SK-MEL-5 (cell line): ENCODE results near the gene SHOX. TPM values are rescaled to one million over a fixed set of nuclear protein-coding genes. Genes with fewer than 3 reads are reported as not detected.
"Not testable (repeated sequence)": the region's sequence is repeated elsewhere in the genome, so short reads cannot be mapped to it uniquely, and the experiment has no call there.

Experiments used
- DNase-seq: peaks from one replicate; pipeline ENCODE4 v3.0.0-alpha.2; 2016; ENCODE audit warnings: low read depth, low spot score
- in situ Hi-C: cut with HindIII; loops from 2 replicates; pipeline ENCODE4 v1.10.0; 2016; ENCODE audit warnings: low sequenced_read_pairs, high pct_unique_total_duplicates, low pct_unique_long_range_greater_than_20kb
- total RNA-seq: library from RNA; depleted of rRNA; stranded (reverse); fragments of >200 nt; shearing (Covaris generic); gene quantifications from 2 replicates; pipeline ENCODE4 v1.2.3, GENCODE V29; 2014

Gene SHOX
- total RNA-seq, 1 experiment from 2014 or later: not detected

- in situ Hi-C loops: no loop called here
- DNase-seq: no peak
Measured at GRCh38 chrX:644304-645281, 14.0 kb downstream of the SHOX start.

DNA sequence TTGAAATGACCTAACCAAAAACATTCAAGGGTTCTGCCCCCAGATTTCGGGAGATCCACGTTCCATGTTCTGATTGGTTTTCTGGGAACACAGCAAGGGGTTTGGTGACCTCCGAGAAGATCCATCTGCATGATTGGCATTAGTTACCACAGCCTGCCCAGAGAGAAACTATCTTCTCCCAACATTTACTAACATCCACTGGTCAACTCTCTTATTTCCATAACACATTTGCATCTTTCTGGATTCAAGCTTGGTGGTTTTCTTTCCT, 15.6 kb downstream of the SHOX start:
- in situ Hi-C loops: no loop called here

DNA sequence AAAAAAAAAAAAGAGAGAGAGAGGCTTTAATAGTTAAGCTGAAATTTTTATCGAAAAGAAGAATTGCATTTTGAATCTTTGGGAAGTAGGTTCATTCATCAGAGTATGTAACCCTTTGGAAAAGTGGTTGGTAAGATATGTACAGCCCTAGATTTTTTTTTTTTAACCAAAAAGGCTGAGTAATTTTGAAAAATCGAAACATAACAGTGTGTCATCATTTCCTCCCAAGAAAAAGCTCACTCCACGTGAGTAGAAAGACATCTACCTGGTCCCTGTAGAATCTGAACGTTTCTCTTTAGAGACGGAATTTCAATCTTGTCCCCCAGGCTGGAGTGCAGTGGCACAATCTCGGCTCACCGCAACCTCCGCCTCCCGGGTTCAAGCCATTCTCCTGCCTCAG, 16.2 kb downstream of the SHOX start:
- in situ Hi-C loops: no loop called here
- no peak for DNase-seq

More for the DNA sequence above, 15.6 kb downstream of the SHOX start:
- no peak for DNase-seq

- in situ Hi-C loops: no loop called here
Measured at GRCh38 chrX:649166-649565, 18.6 kb downstream of the SHOX start.

DNA sequence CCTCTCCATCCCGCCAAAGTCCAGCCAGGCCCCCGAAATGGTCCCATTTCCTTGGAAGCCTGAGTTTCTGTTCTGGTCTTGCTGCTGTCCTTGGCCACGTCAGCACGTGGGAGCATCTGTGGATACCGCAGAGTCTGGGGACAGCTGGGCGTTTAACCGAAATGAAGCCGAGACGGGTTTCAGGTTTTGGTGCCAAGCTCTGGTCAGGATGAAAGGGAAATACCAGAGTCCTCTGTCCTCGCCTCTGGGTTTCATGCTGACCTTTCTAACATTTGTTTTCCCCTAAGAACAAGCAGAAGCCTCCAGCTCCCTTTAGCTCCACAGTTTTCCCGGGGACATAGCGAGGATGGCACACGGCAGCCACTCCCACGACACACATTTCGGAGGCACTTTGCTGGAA, 19.7 kb downstream of the SHOX start:
- in situ Hi-C loops: no loop called here
- DNase-seq: no peak

More at GRCh38 chrX:649166-649565, 18.6 kb downstream of the SHOX start:
- DNase-seq: no peak

- in situ Hi-C loops: no loop called here
- no peak for DNase-seq
Measured at GRCh38 chrX:650811-651210, 20.2 kb downstream of the SHOX start.

DNA sequence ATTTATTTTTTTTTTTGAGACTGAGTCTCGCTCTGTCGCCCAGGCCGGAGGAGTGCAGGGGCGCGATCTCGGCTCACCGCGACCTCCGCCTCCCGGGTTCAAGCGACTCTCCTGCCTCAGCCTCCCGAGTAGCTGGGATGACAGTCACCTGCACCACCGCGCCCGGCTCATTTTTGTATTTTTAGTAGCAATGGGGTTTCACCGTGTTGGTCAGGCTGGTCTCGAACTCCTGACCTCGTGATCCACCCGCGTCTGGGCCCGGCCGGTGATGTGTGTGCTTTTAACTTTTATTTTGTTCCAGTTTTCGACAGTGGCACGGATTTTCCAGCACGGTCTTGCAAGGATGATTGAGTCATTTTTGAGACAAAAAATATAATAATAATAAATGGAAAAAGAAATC, 21.3 kb downstream of the SHOX start:
- in situ Hi-C loops, DNase-seq: not testable (repeated sequence)

GRCh38 chrX:652341-652741, 21.8 kb downstream of the SHOX start:
- DNase-seq: no peak
- in situ Hi-C loops: no loop called here

- in situ Hi-C loops: no loop called here
- no peak for DNase-seq
Measured at GRCh38 chrX:653306-653705, 22.7 kb downstream of the SHOX start.

GRCh38 chrX:661154-661553, 30.6 kb downstream of the SHOX start:
- no peak for DNase-seq
- in situ Hi-C loops: no loop called here

DNA sequence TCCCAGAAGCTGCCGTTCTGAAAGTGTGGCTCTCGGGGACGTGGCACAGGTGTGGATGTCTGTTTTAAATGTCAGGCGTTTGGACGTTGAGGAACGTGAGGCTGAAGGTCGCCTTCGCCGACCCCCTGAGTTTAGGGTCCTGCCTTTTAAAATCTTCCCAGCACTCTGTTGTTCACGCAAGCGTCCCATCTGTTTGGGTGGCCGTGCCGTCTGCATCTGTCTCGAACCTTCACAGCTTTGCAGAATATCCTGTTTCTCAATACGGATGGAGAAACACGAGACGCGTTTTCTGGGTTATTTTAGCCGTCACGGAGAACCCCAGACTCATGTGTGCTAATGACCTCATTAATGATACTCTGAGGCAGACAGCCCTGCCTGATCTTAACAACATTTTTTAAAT, 31.5 kb downstream of the SHOX start:
- DNase-seq: no peak
- in situ Hi-C loops: no loop called here

GRCh38 chrX:663841-664240, 33.2 kb downstream of the SHOX start:
- in situ Hi-C loops: no loop called here
- DNase-seq: no peak

DNA sequence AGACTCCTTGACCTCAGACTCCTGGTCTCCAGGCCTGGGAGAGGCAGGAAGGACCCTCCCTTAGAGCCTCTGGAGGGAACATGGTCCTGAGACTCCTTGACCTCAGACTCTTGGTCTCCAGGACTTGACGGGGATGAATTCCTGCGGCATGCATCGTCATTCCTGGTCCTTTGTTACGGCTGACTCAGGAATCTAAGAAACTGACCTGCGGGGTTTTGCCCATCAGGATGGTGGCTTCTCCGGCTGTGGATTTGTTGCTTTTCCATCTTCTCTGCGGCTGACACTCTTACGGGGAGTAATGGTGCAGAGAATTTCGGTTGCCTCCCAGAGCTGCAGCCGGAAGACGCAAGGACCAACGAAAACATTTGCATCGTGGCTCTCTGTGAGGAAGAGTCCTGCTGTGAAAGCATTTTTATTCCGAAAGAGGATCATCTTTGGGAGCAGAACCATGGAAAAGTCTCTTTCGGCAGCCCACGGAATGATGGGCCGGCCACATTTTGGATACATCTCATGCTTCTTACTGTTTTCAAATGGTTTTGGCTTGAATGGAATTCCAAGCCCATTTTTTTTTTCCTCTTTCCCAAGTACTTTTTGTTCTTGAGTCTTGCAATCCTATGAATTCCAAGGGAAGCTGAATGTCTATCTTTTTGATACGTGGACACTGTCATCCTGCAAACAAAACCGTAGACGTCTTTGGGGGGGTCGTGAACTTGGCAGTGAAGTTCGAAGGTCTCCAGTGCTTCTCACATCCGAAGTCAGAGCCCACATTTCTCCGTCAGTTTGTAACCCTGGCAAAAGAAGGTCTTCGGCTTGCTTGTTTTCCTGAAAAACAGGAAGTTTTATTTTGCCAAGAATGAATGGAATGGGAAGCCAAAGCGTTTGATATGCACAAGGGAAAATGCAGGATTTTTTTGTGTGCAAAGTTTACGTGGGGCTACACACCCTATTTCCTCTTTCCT, 36.5 kb downstream of the SHOX start:
- DNase-seq: no peak
- in situ Hi-C loops: no loop called here

- no peak for DNase-seq
- in situ Hi-C loops: no loop called here
Measured at GRCh38 chrX:670645-671044, 40.1 kb downstream of the SHOX start.

- DNase-seq: peak; percentile 11
- in situ Hi-C loops: no loop called here
Measured at GRCh38 chrX:672931-673330, 42.3 kb downstream of the SHOX start.

DNA sequence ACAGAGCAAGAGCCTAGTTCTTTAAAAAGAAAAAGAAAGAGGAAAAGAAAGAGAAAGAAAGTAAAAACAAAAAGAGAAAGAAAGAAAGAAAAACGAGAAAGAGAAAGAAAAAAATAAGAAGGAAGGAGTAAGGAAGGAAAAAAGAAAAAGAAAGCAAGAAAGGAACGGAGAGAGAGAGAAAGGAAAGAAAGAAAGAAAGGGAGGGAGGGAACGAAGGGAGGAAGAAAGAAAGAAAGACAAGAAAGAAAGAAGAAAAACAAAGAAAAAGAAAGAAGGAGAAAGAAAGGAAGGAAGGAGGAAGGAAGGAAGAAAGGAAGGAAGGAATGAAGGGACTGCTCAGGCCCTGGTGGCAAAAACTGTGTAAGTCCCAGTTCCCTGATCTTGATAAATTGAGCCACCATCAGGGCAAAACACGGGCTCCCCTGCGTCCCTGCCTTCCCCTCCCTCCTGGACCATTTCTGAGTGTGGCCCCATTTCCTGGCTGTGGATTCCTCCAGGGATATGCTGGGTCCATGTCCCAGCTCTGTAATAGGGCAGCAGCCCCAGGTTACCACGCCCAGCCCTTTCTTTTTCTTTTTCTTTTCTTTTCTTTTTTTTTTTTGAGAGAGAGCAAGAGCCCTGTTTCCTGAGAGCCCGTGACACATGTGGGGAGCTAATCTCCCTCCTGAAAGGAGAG, 44.8 kb downstream of the SHOX start:
- DNase-seq: no peak
- in situ Hi-C loops: no loop called here

DNA sequence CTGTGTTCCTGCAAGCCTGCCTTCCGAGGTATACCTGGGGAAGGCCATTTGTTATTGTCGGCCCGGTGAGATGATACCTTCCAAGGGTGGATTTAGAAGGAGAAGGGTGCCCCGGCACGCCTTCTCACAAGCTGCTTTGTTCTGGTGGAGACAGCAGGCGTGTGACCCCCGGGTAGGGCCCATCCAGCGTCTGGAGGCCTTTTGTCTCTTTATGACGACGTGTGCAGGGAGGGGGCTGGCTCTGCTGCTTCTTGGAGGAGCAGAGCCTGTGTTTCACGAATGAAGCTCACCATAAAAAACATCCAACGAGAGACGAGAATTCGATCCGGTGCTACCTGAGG, 45.3 kb downstream of the SHOX start:
- in situ Hi-C loops: no loop called here
- DNase-seq: no peak

DNA sequence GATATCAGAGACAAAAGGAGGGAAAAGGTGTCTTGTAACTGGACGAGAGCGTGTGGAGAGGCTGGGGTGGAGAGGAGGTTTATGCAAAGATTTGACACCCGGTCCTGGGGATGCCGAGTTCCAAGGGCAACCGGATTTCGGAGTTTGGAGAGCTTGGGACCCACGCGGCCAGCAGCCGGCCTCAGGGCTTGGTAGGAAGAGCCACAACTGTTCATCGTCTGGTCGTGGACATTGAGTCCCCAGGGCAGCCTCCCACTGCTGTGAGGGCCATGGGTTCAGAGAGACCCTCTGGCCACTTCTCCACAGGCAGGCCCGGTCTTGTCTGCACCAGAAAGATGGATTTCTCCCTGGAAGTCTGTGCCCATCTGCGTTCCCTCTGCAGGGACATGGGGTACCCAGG, 46.8 kb downstream of the SHOX start:
- DNase-seq: no peak
- in situ Hi-C loops: no loop called here
